ENCODE data around the gene RBM34.

Gene RBM34

DNA sequence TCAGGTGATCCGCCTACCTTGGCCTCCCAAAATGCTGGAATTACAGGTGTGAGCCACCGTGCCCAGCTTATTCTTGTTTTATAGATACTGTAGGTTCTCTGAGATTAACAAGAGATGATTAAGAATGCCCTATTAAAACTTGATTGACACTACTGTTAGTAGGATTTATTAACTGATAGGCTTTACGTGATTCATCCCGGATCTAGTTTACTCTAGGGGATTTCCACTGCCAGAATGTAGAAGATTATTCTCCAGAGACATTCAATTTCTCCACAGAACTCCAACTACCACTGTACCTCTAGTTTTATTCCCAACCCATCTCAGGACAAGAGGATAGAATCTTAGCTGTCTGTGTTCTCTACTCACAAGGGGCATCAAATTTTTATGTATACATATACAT is 26.3 kb upstream of the RBM34 start:
- Histone ChIP-seq H3K23ac (ENCODE audit: low read length) (no peak overlapping the region), H3K9me3 (ENCODE audit: insufficient read depth, low read depth, low read length) (no peaks in the 10 kb centered on the region), H4K12ac (ENCODE audit: low read depth, low read length) (no peak overlapping the region), H4K8ac (ENCODE audit: low read depth, low read length) (no peak overlapping the region), H3K14ac (ENCODE audit: low read length) (no peak overlapping the region), H2BK120ac (ENCODE audit: insufficient read depth, low read length, poor library complexity) (no peak overlapping the region), H2BK5ac (ENCODE audit: low read depth, low read length, poor library complexity) (no peak overlapping the region), H3K4me2 (ENCODE audit: low read length) (no peak overlapping the region), H3K4ac (ENCODE audit: low read depth, low read length) (no peak overlapping the region), H2AK5ac (ENCODE audit: low read length) (no peak overlapping the region), H3K4me1 (ENCODE audit: control insufficient read depth in 1 of 2, insufficient read depth in 2 of 2, low read length in 2 of 2) (no peaks in the 10 kb centered on the region), H3K79me2 (ENCODE audit: control insufficient read depth, insufficient read depth, low read length, poor library complexity) (no peaks in the 10 kb centered on the region), H2BK12ac (ENCODE audit: low read length) (no peak overlapping the region), H2AFZ (ENCODE audit: insufficient read depth, low read length, poor library complexity) (no peak overlapping the region), H3K27ac (ENCODE audit: low read depth, low read length) (no peak overlapping the region), H3K27me3 (ENCODE audit: insufficient read depth, low read length) (no peaks in the 10 kb centered on the region), H3K36me3 (ENCODE audit: control insufficient read depth in 1 of 2, insufficient read depth in 2 of 2, low read length in 2 of 2) (peaks cover 7 to 13% of the 10 kb centered on the region in 2 experiments), H3K18ac (ENCODE audit: low read length) (no peak overlapping the region), H3K79me1 (ENCODE audit: low read length) (no peaks in the 10 kb centered on the region), H4K91ac (ENCODE audit: low read depth, low read length) (no peak overlapping the region), H3K4me3 (ENCODE audit: low read depth, low read length) (no peak overlapping the region), H3K9ac (ENCODE audit: low read length) (no peak overlapping the region)
- WGBS (ENCODE audit: extremely low coverage, insufficient coverage, insufficient read length) = no CpG with 5 or more reads among the region's 4 CpGs
- no peak for DNase-seq

DNA sequence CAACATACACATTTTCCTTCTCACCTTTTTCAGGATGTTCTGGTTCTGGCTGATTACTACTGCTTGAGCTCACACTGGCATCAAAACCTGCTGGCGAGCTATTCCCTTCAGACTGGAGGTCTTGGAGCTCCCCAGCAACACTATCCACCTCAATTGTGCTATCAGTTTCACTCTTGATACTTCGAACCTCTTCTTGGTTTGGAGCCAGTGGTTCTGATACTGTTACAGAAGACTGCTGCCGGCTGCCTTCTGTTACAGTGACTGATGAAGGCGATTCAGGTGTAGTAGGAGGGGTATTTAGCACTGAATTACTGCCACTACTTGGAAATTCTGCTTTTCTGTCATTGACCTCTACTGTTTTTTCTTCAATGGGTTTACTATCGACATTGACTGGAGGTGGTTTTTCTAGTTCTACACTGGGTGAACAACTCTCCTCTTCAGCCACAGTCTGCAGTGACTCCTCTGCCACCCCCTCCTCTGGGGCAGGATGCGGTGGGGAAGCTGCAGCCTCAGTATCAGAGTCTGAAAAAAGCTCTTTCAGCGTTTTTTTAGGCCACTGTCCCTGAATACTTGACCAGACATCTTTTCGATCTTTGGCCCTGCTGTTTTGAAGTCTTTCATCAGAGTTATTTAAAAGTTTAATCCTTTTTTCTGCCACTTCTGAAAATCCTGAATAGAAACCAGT is 20.7 kb upstream of the RBM34 start:
- H2BK12ac ChIP-seq (ENCODE audit: low read length) = no peak overlapping the region
- no peak overlapping the region for H2AK5ac ChIP-seq (ENCODE audit: low read length)
- H4K8ac ChIP-seq (ENCODE audit: low read depth, low read length) = no peak overlapping the region
- H3K4me1 ChIP-seq (ENCODE audit: control insufficient read depth in 1 of 2, insufficient read depth in 2 of 2, low read length in 2 of 2) = peaks cover 0 to under 1% of the 10 kb centered on the region in 2 experiments
- WGBS (ENCODE audit: extremely low coverage, insufficient coverage, insufficient read length) = no CpG with 5 or more reads among the region's 8 CpGs
- no peak for DNase-seq
- H3K4ac ChIP-seq (ENCODE audit: low read depth, low read length) = no peak overlapping the region
- H3K79me2 ChIP-seq (ENCODE audit: control insufficient read depth, insufficient read depth, low read length, poor library complexity) = no peaks in the 10 kb centered on the region
- H3K9me3 ChIP-seq (ENCODE audit: insufficient read depth, low read depth, low read length) = no peaks in the 10 kb centered on the region
- H4K91ac ChIP-seq (ENCODE audit: low read depth, low read length) = no peak overlapping the region
- no peaks in the 10 kb centered on the region for H3K27me3 ChIP-seq (ENCODE audit: insufficient read depth, low read length)
- H3K79me1 ChIP-seq (ENCODE audit: low read length) = no peaks in the 10 kb centered on the region
- H3K9ac ChIP-seq (ENCODE audit: low read length) = no peak overlapping the region
- no peak overlapping the region for H2AFZ ChIP-seq (ENCODE audit: insufficient read depth, low read length, poor library complexity)
- H3K18ac ChIP-seq (ENCODE audit: low read length) = no peak overlapping the region
- no peak overlapping the region for H3K4me2 ChIP-seq (ENCODE audit: low read length)
- no peak overlapping the region for H3K27ac ChIP-seq (ENCODE audit: low read depth, low read length)
- peaks cover 15 to 17% of the 10 kb centered on the region in 2 experiments for H3K36me3 ChIP-seq (ENCODE audit: control insufficient read depth in 1 of 2, insufficient read depth in 2 of 2, low read length in 2 of 2)
- no peak overlapping the region for H3K14ac ChIP-seq (ENCODE audit: low read length)
- no peak overlapping the region for H4K12ac ChIP-seq (ENCODE audit: low read depth, low read length)
- H2BK5ac ChIP-seq (ENCODE audit: low read depth, low read length, poor library complexity) = no peak overlapping the region
- H2BK120ac ChIP-seq (ENCODE audit: insufficient read depth, low read length, poor library complexity) = no peak overlapping the region
- H3K4me3 ChIP-seq (ENCODE audit: low read depth, low read length) = no peak overlapping the region
- no peak overlapping the region for H3K23ac ChIP-seq (ENCODE audit: low read length)

DNA sequence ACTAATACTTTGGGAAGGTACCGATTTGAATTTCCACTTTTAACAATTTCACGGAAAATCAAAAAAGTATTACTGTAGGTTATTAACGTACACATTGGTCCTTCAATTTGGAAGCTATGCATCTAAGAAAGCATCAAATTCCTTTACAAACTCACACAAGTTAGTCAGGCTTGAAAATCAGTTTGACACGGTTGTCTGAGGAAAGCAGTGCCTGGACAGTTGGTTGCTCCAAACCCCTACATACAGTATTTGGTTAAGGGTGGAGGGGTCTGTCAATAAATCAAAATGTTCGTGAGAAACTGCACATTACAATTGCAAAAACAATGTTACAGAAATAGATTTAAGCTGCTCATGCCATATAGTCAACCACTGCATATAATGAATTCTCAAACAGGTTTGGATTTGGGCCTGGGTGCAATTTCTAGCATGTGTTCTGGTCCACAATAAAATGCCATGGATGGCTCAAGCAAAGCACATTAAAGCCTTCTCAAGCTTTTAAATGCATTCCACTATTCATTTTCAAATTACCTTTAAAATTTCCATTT is 19.9 kb upstream of the RBM34 start:
- H3K9ac ChIP-seq (ENCODE audit: low read length) = no peak overlapping the region
- WGBS (ENCODE audit: extremely low coverage, insufficient coverage, insufficient read length) = no CpG with 5 or more reads among the region's 5 CpGs
- no peak overlapping the region for H3K4me2 ChIP-seq (ENCODE audit: low read length)
- no peak for DNase-seq
- H4K8ac ChIP-seq (ENCODE audit: low read depth, low read length) = no peak overlapping the region
- no peaks in the 10 kb centered on the region for H3K9me3 ChIP-seq (ENCODE audit: insufficient read depth, low read depth, low read length)
- H3K27me3 ChIP-seq (ENCODE audit: insufficient read depth, low read length) = no peaks in the 10 kb centered on the region
- no peak overlapping the region for H2AK5ac ChIP-seq (ENCODE audit: low read length)
- H3K23ac ChIP-seq (ENCODE audit: low read length) = no peak overlapping the region
- H3K79me2 ChIP-seq (ENCODE audit: control insufficient read depth, insufficient read depth, low read length, poor library complexity) = no peaks in the 10 kb centered on the region
- H4K12ac ChIP-seq (ENCODE audit: low read depth, low read length) = no peak overlapping the region
- H2BK120ac ChIP-seq (ENCODE audit: insufficient read depth, low read length, poor library complexity) = no peak overlapping the region
- no peak overlapping the region for H2AFZ ChIP-seq (ENCODE audit: insufficient read depth, low read length, poor library complexity)
- no peaks in the 10 kb centered on the region for H3K79me1 ChIP-seq (ENCODE audit: low read length)
- no peak overlapping the region for H3K14ac ChIP-seq (ENCODE audit: low read length)
- H2BK12ac ChIP-seq (ENCODE audit: low read length) = no peak overlapping the region
- no peak overlapping the region for H3K4ac ChIP-seq (ENCODE audit: low read depth, low read length)
- H3K4me3 ChIP-seq (ENCODE audit: low read depth, low read length) = no peak overlapping the region
- no peak overlapping the region for H3K18ac ChIP-seq (ENCODE audit: low read length)
- H4K91ac ChIP-seq (ENCODE audit: low read depth, low read length) = no peak overlapping the region
- peaks cover 3% of the 10 kb centered on the region in 2 experiments for H3K4me1 ChIP-seq (ENCODE audit: control insufficient read depth in 1 of 2, insufficient read depth in 2 of 2, low read length in 2 of 2)
- H3K27ac ChIP-seq (ENCODE audit: low read depth, low read length) = no peak overlapping the region
- peaks cover 18% of the 10 kb centered on the region in 2 experiments for H3K36me3 ChIP-seq (ENCODE audit: control insufficient read depth in 1 of 2, insufficient read depth in 2 of 2, low read length in 2 of 2)
- H2BK5ac ChIP-seq (ENCODE audit: low read depth, low read length, poor library complexity) = no peak overlapping the region

DNA sequence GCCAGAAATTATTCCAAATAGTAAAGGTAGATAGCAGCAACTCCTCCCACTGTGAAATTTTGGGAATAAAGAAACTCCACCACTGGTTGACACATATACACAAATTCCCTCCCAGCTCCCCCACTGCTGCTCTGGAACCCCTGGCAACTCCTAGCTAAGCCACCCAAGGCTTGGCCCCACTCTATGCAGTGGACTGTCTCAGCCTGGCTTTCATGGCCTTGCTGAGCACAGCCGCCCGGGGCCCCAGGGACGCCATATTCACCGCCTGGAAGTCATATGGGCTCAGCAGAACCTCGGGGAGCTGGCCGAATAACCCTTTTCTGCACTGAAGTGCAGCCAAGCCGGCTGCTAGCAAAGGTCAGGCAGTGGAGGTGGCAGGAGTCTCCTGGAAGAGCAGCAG is 15.4 kb upstream of the RBM34 start:
- Histone ChIP-seq H3K9me3 (ENCODE audit: insufficient read depth, low read depth, low read length) (no peaks in the 10 kb centered on the region), H2BK120ac (ENCODE audit: insufficient read depth, low read length, poor library complexity) (no peak overlapping the region), H3K4me3 (ENCODE audit: low read depth, low read length) (no peak overlapping the region), H3K4me2 (ENCODE audit: low read length) (no peak overlapping the region), H3K23ac (ENCODE audit: low read length) (no peak overlapping the region), H3K4me1 (ENCODE audit: control insufficient read depth in 1 of 2, insufficient read depth in 2 of 2, low read length in 2 of 2) (peaks cover 3% of the 10 kb centered on the region in 2 experiments), H2BK5ac (ENCODE audit: low read depth, low read length, poor library complexity) (no peak overlapping the region), H3K27me3 (ENCODE audit: insufficient read depth, low read length) (no peaks in the 10 kb centered on the region), H2AK5ac (ENCODE audit: low read length) (no peak overlapping the region), H3K27ac (ENCODE audit: low read depth, low read length) (no peak overlapping the region), H4K12ac (ENCODE audit: low read depth, low read length) (no peak overlapping the region), H2BK12ac (ENCODE audit: low read length) (no peak overlapping the region), H3K79me2 (ENCODE audit: control insufficient read depth, insufficient read depth, low read length, poor library complexity) (no peaks in the 10 kb centered on the region), H2AFZ (ENCODE audit: insufficient read depth, low read length, poor library complexity) (no peak overlapping the region), H4K91ac (ENCODE audit: low read depth, low read length) (no peak overlapping the region), H3K14ac (ENCODE audit: low read length) (no peak overlapping the region), H4K8ac (ENCODE audit: low read depth, low read length) (no peak overlapping the region), H3K79me1 (ENCODE audit: low read length) (no peaks in the 10 kb centered on the region), H3K36me3 (ENCODE audit: control insufficient read depth in 1 of 2, insufficient read depth in 2 of 2, low read length in 2 of 2) (peaks cover 27 to 28% of the 10 kb centered on the region in 2 experiments), H3K4ac (ENCODE audit: low read depth, low read length) (no peak overlapping the region), H3K18ac (ENCODE audit: low read length) (peak overlapping the region; percentile 6), H3K9ac (ENCODE audit: low read length) (no peak overlapping the region)
- no CpG with 5 or more reads among the region's 7 CpGs for WGBS (ENCODE audit: extremely low coverage, insufficient coverage, insufficient read length)
- no peak for DNase-seq
